ENCODE results near the gene AFMID.

- TF ChIP-seq CTCF (IDR thresholded peaks at IDR 0.05) (no peak), POLR2A (IDR thresholded peaks at IDR 0.05) (no peak)
These were observed 27.5 kb upstream of the AFMID start for GRCh38 chr17:78159575-78160158.
